HEK293T (cell line): ENCODE results near the gene APLNR.

Experiments
- ARNT ChIP-seq: fragments of 450-650 bp; IDR thresholded peaks from 2 replicates; pipeline ENCODE4 v1.6.1; 2017; ENCODE audit warnings: mild to moderate bottlenecking
- BHLHE40 ChIP-seq: fragments of 450-650 bp; IDR thresholded peaks from 2 replicates; pipeline ENCODE4 v1.6.1; 2016; ENCODE audit warnings: mild to moderate bottlenecking, moderate library complexity, borderline replicate concordance
- CTBP1 ChIP-seq: fragments of 450-650 bp; IDR thresholded peaks from 2 replicates; pipeline ENCODE4 v1.6.1; 2016; ENCODE audit warnings: borderline replicate concordance
- ELF4 ChIP-seq: fragments of 450-650 bp; IDR thresholded peaks from 2 replicates; pipeline ENCODE4 v1.6.1; 2017; ENCODE audit warnings: antibody characterized with exemption
- FOXA1 ChIP-seq: fragments of 450-650 bp; IDR thresholded peaks from 2 replicates; pipeline ENCODE4 v1.6.1; 2016; ENCODE audit warnings: mild to moderate bottlenecking
- FOXM1 ChIP-seq: fragments of 450-650 bp; IDR thresholded peaks from 2 replicates; pipeline ENCODE4 v1.6.1; 2017; ENCODE audit warnings: mild to moderate bottlenecking, borderline replicate concordance
- HDGF ChIP-seq: fragments of 450-650 bp; IDR thresholded peaks from 2 replicates; pipeline ENCODE4 v1.6.1; 2017; ENCODE audit warnings: antibody characterized with exemption, borderline replicate concordance
- L3MBTL2 ChIP-seq: fragments of 450-650 bp; conservative IDR thresholded peaks from 2 replicates; pipeline ENCODE4 v1.6.1; 2016; ENCODE audit warnings: mild to moderate bottlenecking
- NFRKB ChIP-seq: fragments of 450-650 bp; IDR thresholded peaks from 2 replicates; pipeline ENCODE4 v1.6.1; 2016; ENCODE audit warnings: mild to moderate bottlenecking, moderate library complexity
- SP1 ChIP-seq: fragments of 450-650 bp; IDR thresholded peaks from 2 replicates; pipeline ENCODE4 v1.6.1; 2017
- SUZ12 ChIP-seq: fragments of 450-650 bp; IDR thresholded peaks from 2 replicates; pipeline ENCODE4 v1.6.1; 2016; ENCODE audit warnings: mild to moderate bottlenecking
- TARDBP ChIP-seq: fragments of 450-650 bp; IDR thresholded peaks from 2 replicates; pipeline ENCODE4 v1.6.1; 2016
- ZNF384 ChIP-seq: fragments of 450-650 bp; IDR thresholded peaks from 2 replicates; pipeline ENCODE4 v1.6.1; 2016

- TF ChIP-seq SUZ12 (no peak), ZNF384 (no peak), SP1 (no peak), ARNT (no peak), BHLHE40 (no peak), ELF4 (no peak), HDGF (no peak), L3MBTL2 (no peak), FOXM1 (no peak), FOXA1 (no peak), CTBP1 (no peak), NFRKB (no peak), TARDBP (no peak)
Observed at GRCh38 chr11:57224537-57224936, 12.5 kb downstream of the APLNR start.
